Panc1 (cell line): ENCODE measurements around the gene ARHGAP4.

Source experiments
- POLR2AphosphoS5 ChIP-seq: IDR thresholded peaks from 2 replicates; pipeline ENCODE4 v1.6.1; 2012; ENCODE audit warnings: mild to moderate bottlenecking, low read depth, low read length, moderate library complexity
- REST ChIP-seq, 2 experiments: IDR thresholded peaks; 2 replicates each; pipeline ENCODE4 v1.6.1; 2011 to 2012; ENCODE audit warnings: low read depth in 2 of 2, control low read depth in 1 of 2, low read length in 1 of 2, mild to moderate bottlenecking in 1 of 2, moderate library complexity in 1 of 2; ENCODE audit not compliant: insufficient read depth in 1 of 2
- SIN3A ChIP-seq: IDR thresholded peaks from 2 replicates; pipeline ENCODE4 v1.6.1; 2012; ENCODE audit warnings: low read depth, mild to moderate bottlenecking, low read length, moderate library complexity, borderline replicate concordance; ENCODE audit not compliant: insufficient read depth
- TCF7L2 ChIP-seq: IDR thresholded peaks from 2 replicates; pipeline ENCODE4 v1.6.1; 2011; ENCODE audit warnings: mild to moderate bottlenecking, low read depth, low read length, inconsistent platforms
- TF ChIP-seq, protein P1 (sequence below): fragments of 450-650 bp; IDR thresholded peaks from 2 replicates; pipeline ENCODE4 v1.5.1; 2017; ENCODE audit warnings: mild to moderate bottlenecking

DNA sequence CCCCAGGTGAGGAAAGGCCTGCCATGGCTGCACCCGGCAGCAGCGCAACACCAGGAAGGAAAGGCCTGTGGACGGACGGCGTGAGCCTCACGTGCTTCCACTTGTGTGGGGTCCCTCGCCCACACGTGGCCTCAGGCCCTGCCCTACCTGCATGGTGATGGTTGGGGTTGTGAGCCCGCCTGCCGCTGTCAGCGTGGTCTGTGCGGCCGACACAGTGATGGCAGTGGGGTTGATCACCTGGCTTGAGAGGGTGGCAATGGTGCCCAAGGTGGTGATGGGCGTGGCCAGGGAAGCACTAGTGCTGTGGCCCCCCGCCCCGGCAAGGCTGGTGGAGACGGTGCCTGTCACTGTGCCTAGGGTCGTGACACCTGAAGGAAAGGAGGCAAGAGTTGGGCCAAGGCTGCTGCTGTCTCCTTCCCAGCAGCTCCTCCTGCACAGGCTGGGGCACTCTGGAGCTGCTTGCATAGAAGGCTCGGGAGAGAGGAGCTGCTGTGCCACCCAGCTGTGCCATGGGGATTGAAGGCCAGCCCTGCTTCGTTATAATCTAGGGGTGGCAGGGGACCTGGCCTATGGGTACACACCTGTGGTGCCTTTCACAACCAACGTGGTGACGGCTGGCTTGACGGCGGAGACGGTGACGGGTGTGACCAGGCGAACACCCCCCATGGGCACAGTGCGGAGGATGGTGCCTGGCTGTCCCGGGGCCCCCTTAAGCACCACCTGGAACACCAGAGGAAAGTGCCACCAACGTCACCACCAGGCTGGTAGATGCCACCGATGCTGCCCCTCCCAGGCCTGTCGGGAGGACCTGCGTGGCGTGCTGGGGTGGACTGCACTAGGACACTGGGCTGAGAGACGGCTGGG lies 30.2 kb upstream of the ARHGAP4 start:
- TF ChIP-seq, protein P1, sequence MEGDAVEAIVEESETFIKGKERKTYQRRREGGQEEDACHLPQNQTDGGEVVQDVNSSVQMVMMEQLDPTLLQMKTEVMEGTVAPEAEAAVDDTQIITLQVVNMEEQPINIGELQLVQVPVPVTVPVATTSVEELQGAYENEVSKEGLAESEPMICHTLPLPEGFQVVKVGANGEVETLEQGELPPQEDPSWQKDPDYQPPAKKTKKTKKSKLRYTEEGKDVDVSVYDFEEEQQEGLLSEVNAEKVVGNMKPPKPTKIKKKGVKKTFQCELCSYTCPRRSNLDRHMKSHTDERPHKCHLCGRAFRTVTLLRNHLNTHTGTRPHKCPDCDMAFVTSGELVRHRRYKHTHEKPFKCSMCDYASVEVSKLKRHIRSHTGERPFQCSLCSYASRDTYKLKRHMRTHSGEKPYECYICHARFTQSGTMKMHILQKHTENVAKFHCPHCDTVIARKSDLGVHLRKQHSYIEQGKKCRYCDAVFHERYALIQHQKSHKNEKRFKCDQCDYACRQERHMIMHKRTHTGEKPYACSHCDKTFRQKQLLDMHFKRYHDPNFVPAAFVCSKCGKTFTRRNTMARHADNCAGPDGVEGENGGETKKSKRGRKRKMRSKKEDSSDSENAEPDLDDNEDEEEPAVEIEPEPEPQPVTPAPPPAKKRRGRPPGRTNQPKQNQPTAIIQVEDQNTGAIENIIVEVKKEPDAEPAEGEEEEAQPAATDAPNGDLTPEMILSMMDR, result no peak
- TF ChIP-seq POLR2AphosphoS5, result no peak
- no peak for TF ChIP-seq TCF7L2
- no peak for TF ChIP-seq SIN3A
- TF ChIP-seq REST (IDR thresholded peaks at IDR 0.05; ENCODE audit: insufficient read depth in 1 of 2, low read depth in 2 of 2, low read length in 1 of 2), result no peak
